Measurements from ENCODE around the gene PTPRCAP. TPM values are rescaled to one million over a fixed set of nuclear protein-coding genes. Genes with fewer than 3 reads are reported as not detected.

Gene PTPRCAP
- polyA plus RNA-seq, 1 donor = 0.67 TPM

DNA sequence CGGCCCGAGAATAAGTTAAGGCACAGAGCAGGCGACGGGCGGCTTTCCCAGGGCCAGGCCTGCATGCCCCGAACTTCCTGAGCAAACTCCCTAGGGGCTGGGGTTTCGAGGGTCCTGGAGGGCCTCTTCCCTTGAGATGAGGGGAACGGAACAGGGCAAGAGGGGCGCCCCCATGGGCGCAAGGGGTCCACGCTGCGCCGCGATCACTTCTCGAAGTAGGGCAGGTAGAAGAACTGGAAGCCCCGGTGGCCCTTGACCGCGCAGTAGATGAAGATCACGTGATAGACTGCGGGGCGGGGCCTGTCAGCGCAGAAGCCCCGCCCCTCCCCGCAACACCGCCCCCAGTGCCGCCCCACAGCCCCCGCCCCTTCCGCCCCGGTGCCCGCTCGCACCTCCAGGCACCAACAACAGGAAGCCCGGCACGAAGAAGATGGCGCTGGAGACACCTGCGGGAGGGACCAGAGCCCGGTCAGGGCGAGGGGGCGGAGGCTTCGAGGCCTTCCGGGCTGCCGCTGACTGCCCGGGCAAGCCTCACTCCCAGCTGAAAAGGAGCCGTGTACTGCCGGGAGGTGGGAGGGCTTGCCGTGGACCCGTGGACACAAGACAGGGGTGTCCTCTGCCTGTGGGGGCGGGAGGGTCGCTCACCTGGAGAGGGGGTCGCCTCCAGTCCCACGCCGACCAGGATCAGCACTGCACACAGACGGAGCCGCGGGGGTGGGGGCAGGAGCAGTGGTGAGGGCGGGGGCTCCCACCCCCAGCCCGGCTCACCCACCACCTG lies 27.1 kb upstream of the PTPRCAP start:
- peak; percentile 61 for DNase-seq

DNA sequence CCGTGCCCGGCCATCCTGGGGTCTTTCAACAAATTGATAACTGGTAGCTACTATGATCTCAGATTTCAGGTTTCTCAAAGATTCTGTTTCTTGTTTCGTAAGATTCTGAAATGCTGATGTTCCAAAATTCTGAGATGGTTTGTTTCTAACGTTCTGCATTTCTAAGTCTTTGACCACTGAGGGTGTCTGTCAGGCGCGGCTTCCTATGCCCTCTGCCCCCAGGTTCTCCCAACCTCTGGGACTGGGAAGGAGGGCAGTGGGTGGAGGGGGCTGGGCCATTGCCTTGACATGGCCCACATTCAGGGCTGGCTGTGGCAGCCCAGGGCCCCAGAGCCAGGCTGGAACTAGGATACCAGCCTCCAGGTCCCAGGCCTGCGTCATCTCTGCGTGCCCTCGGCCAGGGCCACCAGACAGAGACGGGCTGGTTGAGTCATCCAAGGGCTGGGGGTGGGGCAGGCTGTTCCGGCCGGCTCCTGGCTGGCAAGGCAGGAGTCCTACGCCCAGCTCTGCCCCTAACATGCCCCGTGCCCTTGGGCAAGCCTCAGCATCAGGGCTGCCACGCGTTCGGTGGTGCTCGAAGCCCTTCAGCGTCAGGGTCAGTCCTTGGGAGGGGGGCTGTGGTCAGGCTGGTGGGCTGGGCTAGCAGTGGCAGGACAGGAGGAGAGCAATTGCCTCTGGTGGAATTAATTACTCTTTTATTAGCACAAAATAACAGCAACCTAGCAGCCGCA lies 26.4 kb upstream of the PTPRCAP start:
- no peak for DNase-seq

DNA sequence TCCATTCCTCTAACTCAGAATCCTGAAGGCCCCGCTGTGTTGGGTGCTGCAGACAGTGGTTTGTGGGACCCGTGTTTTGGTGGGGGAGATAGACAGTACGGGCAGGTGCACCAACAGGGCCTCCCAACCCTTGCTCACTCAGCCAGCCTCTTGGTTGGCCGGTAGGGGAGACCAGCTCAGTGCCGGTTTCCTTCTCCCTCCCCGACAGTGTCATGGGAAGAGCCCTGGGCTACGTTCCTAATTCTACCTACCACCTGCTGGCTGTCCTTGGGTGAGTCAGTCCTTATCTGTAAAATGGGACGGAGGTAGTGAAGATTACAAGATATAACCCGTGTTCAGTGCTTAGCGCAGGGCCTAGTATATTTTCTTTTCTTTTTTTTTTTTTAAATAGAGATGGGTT lies 25.7 kb upstream of the PTPRCAP start:
- DNase-seq = no peak

DNA sequence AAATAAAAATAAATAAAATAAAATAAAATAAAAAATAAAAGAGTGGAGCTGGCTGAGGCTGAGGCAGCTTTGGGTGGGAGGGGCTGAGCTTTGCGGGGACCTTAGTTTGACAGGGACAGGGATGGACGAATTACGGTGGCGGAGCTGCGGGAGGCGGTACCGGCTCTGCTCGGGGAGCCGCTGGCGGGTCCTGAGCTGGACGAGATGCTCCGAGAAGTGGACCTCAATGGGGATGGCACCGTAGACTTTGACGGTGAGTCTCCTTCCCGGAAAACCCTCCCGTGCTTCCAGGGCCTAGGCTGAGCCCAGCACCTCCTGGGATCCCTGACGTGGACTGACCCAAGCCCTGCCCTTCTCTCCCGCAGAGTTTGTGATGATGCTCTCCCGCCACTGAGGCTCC lies 20.8 kb upstream of the PTPRCAP start:
- DNase-seq = no peak

DNA sequence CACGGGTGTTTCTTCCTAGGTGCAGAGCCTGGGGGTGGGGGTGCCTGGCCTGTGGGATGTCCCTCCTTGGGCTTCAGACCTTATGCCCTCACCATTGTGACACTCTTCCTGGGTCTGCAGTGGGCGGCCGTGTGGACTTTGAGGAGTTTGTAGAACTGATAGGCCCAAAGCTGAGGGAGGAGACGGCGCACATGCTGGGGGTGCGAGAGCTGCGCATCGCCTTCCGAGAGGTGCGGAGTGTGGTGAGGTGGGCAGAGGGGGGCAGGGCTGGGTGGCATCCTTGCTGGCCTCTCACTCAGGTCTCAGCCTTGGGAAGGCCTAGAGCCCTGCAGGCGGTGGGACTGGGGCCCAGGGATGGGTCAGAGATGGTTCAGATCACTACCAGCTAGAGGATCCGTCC lies 20.0 kb upstream of the PTPRCAP start:
- no peak for DNase-seq

DNA sequence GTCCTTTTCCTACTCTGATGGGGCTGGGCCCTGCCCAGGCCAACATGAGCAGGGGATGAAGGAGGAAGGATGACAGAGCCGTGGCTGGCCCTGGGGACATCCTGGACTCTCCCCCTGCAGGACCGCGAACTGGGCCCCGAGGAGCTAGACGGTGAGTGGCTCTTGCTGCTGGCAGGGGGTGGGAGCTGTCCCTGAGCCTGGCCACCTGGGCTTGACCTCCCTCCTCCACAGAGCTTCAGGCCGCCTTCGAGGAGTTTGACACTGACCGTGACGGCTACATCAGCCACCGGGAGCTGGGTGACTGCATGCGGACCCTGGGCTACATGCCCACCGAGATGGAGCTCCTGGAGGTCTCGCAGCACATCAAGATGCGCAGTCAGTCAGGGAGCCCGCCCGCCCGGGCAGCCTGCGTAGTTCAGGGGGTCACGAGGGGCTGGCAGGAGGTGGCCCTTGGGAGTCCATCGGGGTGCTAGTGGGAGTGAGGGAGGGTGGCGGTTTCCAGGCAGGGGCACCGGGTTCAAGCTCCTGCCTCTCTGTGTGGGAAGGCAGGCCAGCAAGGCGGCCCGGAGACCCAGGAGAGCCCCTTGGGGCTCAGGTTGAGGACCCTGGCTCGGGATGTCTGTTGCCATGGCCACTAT lies 18.7 kb upstream of the PTPRCAP start:
- DNase-seq = no peak

DNA sequence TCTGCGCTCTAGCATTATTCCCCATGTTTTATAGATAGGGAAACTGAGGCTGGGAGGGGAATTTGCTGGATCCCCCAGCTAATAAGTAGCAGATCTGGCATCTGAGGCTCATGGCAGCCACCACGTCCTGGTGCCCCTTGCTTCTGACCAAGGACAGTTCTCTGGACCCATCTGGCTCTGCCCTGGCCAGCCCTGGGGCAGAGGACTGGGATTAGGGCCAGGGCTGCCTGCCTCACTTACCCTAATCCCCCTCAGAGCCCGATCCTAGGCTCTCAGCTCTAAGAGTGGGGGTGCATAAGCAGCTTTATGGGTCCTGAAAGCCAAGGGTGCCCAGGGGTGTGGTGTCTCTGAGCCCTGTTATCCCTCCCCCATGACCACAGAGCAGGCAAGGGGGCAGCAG lies 17.6 kb upstream of the PTPRCAP start, which contains the start of gene CABP4:
CABP4 (plus strand) TSS at position 301 of the 400 bp plus-strand sequence; CDS start at position 371, 70 bp downstream.
- DNase-seq = no peak

DNA sequence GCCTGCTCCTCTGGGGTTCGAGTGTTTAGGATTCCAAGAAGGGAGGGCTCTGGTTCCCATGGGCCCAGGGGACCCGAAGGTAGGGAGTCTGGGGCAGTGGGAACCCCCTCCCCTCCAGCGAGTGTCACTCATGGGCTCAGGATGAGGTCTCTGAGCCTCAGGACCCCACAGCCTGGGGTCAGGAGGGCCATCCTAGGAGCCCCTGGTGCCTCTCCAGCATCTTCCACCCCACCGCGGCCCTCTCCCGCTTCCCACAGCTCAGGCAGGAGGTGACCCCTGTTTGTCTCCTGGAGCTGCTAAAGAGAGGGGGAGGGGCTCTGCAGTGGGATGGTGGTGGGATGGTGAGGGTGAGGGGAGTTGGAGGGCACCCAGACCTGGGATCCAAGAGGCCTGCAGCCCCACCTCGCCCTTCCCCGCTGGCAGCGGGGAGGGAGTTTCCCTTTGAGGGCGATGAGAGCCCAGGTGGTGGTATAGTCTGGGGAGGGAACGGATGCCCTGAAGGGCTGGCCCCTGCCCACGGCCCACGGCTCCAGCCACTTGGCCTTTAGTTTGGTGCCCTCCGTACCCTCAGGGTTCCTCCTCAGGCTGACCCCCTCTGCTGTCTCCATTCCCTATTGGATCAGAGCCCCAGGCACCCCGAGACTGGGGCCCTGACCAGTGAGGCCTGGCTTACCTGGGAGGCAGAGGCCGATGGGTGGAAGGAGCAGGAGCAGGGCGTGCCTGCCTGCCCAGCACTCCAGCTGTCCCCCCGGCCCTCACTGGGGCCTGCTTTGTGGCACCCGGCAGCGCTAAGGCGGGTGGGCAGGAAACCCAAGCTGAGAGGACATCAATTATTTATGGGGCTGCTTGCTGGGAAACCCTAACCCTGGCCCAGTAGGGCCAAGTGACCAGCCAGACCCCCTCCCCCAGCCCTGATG lies 16.6 kb upstream of the PTPRCAP start:
- no peak for DNase-seq

DNA sequence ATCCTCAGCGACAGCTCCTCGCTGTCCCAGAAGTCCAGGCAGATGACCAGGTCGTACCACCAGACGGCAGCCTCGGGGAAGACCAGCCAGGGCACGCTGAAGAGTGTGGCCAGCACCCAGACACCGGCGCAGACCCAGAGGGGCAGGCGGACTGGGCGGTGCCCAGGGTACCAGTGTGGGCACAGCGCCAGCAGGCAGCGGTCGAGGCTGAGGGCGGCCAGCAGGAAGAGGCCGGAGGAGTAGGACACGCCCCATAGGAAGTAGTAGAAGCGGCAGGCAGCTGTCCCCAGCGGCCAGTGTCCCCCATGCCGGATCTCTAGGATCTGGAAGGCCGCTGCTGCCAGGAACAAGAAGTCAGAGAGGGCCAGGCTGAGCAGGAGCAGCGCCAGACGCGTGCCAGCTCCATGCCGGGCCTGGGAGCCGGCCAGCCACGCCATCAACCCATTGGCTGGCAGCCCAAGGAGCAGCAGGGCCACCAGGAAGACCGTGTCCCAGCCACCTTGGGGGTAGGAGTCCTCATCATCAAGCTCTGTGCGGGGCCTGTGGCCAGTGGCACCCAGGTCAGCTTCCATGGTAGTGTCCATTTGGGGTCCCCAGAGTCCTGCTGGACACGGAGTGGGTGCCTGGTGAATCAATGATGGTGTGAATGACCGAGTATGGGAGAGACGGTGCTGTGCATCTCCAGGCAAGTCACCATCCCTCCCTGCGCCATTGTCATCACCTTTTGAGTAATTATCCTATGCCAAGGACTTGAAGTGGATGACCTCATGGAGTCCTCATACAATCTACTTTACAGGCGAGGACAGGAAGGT lies 14.9 kb upstream of the PTPRCAP start, which contains the start of gene GPR152:
GPR152 (minus strand) TSS at position 589 of the 812 bp plus-strand sequence; CDS start at position 584, 5 bp downstream.
- no peak for DNase-seq

DNA sequence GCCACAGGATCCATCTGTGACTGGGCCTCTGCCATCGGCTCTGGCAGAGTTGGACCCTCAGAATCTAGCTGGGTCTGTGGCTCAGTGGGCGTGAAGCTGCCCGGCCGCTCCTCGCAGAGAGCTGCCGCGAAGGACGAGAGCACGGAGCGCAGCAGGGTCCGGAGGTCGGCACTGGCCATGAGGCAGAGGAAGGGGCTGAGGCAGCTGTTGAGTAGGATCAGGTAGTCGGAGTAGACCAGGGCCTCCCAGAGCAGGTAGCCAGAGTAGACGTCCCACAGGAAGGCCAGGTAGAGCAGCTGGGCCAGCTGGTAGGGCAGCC lies 14.1 kb upstream of the PTPRCAP start:
- DNase-seq = no peak

DNA sequence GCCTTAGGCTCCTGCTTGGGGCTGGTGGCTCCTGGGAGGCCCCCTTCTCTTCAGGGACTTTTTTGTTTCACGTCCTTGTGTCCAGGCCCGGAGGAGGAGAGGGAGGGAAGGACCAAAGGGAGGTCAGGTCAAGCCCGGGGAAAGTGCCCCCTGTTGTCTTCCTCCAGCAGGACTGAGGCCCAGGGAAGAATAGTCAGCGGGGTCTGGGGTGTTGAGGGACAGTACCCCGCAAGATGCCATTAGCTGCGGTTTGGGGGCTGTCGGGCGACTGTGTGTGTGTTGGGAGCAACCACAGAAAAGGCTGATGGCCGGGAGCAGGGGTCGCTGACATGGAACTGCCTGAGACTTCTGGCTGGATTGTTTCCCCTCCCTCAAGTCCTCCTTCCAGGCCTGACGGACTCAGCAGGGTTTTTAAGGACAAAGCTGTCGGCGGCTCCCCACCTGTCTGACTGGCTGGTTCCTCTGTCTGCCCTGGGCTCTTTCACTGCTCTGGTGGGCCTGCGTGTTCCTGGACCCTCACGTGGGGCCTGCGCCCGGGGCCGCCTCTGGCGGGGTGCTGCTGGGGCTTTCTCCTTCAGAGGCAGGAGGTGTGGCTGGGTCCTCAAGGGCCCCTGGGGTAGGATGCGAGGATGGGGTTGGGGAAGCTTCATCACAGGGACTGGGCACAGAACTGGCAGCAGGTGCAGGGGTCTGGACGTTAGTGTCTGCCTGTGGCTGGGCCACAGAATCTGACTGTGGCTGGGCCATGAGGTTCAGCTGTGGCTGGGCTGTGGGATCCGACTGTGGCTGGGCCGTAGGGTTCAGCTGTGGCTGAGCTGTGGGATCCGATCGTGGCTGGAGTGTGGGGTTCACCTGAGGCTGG lies 13.5 kb upstream of the PTPRCAP start:
- DNase-seq = no peak

DNA sequence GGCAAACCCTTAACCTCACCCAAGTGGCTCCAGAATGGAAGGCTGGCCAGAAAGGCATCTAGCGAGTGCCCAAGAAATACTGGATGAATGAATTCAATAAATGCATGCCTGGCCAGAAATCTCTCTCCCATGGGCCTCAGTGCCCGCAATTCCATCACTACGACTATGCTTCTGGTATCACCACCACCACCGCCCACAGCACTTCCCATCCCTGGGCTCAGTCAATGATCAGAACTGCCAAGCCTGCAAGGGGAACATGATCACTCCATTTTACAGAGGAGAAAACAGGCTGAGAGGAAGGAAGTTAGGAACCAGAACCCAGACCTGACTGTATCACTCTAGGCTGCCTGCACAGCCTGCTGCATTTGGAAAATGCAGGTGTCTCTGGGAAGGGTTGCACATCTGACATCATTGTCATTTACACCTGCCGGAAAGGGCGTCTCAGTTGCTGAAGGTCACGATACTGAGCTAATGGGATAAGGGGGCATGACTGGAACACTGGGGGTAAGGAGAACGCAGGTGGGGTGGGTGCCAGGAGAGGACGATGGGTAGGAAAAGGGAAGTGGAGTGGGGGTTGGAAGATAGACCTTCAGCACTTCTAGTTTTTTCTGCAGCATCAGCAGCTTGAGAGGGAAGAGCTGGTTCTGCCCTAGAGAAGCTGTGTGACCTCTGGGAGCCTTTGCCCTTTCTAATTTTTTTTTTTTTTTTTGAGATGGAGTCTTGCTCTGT lies 11.8 kb upstream of the PTPRCAP start:
- DNase-seq = no peak

DNA sequence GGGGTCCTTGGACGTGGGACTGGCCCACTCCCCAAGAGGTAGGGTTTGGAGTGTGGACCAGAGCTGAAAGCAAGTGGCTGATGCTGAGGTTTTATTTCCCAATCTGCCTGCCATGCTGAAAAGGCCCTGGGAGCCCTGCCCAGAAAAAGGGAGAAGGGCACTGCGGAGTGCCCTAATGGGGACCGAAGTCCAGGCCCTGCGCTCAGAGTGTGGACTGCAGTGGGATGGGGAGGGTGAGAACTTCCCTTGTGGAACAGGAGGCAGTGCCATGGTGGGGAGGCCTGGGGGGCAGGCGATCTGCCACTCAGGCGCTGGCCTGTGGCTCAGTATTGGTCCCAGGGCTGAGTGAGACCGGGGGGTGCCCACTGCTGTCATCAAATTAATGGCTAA lies 10.7 kb upstream of the PTPRCAP start:
- no peak for DNase-seq

DNA sequence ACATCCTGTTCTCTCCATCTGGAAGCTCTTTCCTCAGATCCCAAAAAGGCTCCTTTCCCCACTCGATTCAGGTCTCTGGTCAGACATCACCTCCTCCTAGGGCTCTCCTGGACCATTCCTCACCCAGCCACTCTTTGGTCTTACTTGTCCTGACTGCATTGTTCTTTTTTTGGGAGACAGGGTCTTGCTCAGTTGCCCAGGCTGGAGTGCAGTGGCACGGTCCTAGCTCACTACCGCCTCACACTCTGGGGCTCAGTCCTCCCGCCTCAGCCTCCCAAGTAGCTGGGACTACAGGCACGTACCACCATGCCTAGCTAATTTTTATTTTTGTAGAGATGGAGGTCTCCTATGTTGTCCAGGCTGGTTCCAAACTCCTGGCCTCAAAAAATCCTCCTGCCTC lies 8.0 kb upstream of the PTPRCAP start:
- no peak for DNase-seq

DNA sequence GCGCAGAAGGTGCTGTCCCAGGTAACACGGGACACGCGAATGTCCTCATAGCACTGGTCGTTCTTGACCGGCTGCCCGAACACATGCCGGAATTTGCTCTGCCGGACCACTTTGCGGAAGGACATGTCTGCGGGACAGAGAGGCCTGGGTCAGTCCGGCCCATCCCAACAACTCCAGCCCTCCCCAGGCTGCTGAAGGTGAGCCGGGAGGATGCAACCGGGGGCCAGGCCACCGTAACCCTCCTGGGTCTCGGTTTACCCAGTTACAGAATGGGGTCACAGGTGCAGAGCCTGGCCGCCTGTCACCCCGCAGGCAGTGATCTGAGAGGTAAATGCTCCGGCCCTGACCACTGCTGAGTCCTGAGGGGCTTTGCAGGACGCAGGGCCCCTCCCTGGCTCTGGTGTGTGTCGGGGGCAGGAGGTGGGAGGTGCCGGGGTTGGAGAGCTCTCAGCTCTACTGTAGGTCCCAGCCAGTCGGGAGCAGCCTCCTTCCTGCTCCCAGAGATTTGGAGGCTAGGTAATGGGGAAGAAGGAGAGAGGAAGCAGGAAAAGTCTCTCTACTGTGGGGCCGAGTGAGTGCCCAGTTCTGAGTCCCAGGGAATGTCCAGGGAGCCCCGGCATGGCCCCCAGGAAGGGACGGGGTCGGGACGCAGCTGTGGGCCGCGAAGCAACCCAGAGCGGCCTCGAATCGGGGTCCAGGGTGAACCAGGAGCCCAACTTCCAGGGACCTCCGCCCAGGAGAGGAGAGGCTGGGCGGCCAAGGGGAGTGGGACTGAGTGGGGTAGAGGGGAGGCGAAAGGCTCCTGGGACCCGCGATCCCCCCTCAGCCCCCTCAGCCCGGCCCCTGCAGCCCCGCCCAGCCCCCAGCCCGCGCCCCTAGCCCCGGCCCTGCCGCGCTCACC lies 5.3 kb upstream of the PTPRCAP start:
- no peak for DNase-seq

DNA sequence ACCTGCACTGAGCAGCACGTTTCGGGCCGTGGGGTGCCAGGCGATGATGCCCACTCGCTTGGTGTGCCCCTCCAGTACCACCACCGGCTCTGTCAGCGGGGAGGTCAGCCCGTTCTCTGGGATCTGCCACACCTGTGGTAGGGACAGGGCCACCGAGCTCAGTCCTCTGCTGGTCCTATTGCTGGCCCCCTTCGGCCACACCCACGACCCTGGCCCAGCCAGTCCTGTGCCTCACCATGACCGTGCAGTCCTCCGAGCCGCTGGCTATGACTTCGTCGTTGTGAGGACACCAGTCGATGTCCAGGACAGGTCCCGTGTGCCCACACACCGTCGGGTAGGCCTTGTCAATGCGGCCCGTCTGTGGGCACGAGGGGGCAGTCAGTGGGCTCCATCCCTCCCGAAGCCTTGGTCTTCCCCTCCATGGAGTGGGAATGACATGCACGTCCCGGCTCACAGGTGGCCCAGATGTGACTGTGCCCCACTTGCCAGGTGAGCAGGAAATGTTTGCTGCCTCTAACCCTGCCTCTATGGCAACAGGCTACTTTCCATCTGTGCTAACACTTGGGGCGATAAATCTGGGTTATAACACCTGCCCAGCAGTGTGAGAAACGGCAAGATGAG lies 4.4 kb upstream of the PTPRCAP start:
- DNase-seq = no peak

DNA sequence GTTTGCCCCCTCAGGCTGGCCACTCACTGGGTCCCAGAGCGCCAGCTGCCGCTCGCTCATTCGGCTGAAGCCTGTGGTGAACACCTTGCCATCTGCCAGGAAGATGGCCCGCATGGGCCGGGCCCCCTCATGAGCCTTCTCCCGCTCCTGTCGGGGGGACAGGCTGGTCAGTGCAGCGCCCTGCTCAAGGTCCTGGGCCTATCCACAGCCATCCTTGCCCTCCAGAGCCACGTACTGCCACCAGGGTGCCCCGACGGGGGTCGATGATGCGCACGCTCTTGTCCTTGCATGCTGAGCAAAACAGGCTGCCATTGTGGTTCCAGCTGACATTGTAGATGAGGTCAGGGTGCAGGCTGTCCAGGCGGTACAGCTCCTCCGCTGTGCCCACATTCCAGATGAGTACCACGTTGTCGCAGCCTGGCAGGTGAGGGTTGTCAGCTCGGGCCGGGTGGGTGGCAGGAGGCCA lies 3.6 kb upstream of the PTPRCAP start:
- DNase-seq = no peak

All from hindlimb muscle (tissue), 1 donor.